GM19372 (cell line): ENCODE measurements around the gene VDAC1.
"Not testable (repeated sequence)": the region's sequence is repeated elsewhere in the genome, so short reads cannot be mapped to it uniquely, and the experiment has no call there.

ENCODE experiments used
- ATAC-seq: cut with Tn5 transposase; IDR thresholded peaks from one replicate; pipeline ENCODE4 v1.9.1; 2021; ENCODE audit warnings: mild to moderate bottlenecking, low read depth, moderate library complexity; ENCODE audit not compliant: unreplicated experiment

The VDAC1 gene, protein sequence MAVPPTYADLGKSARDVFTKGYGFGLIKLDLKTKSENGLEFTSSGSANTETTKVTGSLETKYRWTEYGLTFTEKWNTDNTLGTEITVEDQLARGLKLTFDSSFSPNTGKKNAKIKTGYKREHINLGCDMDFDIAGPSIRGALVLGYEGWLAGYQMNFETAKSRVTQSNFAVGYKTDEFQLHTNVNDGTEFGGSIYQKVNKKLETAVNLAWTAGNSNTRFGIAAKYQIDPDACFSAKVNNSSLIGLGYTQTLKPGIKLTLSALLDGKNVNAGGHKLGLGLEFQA

DNA sequence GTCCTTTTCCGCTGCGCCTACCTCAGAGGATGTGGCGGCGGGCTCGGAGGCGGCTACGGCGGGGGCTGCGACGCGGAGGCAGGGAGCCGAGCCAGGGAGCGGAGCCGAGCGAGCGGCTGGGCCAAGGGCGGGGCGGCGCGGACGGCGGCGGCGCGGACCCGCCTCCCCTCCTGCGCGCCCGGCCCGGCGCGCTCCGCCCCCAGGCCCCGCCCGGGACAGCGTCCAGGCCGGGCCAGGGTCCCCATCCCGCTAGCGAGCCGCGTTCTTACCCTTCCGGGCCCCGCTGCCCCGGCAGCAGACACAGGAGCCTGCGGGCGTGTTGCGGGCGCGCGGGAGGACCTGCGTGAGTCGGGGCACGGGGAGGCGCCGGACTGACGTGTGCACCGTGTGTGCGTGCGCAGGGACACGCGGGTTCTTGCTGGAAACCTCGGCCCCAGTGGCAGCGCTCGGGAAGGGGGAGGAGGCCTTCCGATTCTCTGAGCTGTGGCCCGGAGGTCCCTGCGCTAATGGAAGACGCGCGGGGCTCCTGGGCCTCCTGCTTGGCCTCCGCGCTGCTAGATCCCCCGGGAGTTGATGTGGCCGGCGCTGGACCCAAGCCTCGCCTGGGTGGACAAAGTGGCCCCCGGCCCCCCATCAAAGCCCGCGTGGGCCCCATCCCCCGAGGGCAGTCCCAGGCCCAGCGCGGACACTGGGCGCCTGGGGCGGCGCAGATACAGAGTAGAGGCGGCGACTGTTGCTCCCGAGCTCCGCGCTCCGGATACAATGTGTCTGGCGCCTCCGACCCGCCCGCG lies at the start of gene VDAC1:
Gene VDAC1 (minus strand): TSS at position 350 of the 791 bp plus-strand sequence. CDS start 11,963 bp downstream, outside the sequence.
- ATAC-seq = peak; percentile 69

- no peak for ATAC-seq
Measured at GRCh38 chr5:134053840-134054338, 49.1 kb upstream of the VDAC1 start.

DNA sequence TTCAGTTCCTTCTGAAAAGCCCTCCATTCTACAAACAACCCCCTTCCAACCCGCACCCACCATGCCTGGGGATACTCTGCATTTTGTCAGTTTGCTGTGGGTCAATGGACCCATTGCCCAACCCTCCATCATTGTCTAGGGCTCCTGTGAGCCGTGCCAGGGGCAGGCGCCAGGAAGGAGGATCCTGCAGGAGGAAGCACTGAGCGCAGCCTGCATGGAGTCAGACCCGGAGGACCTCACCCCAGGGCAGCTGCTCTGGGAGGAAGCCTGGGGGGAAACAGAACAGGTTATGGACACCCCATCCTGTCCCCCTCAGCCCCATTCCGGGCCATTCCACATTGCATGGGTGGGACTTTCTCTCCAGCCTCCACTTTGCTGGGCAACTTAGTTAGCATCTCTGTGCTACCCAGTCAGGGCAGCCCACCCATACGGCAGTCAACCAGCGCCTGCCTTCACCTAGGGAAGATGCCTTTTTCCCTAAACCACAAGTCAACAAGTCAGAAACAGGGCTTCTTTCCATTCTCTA lies 48.6 kb upstream of the VDAC1 start:
- ATAC-seq = no peak

DNA sequence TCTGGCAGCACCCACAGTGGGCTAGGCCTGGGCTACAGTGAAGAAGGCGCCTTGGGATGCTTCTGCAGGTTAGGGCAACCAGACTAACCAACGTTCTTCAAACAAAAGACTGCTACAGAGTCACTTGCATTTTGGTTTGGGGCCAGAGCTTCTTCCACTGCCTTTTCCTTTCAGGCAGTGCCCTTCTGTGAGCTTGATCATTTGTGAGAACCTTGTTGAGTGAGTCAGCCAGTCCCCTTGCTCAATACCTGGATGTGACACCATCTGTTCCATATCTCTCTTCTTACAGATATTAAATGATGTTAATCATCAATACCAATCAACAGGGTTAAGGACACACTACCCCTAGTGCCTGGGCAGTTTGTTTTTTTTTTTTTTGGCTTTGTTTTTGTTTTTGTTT lies 46.5 kb upstream of the VDAC1 start:
- ATAC-seq = no peak

GRCh38 chr5:134048864-134049263 lies 44.1 kb upstream of the VDAC1 start:
- ATAC-seq = no peak

- no peak for ATAC-seq
Measured at GRCh38 chr5:134047687-134048056, 42.9 kb upstream of the VDAC1 start.

GRCh38 chr5:134046801-134047686 lies 42.3 kb upstream of the VDAC1 start:
- ATAC-seq = no peak

GRCh38 chr5:134046330-134046729 lies 41.6 kb upstream of the VDAC1 start:
- no peak for ATAC-seq

- no peak for ATAC-seq
Measured at GRCh38 chr5:134043793-134044792, 39.3 kb upstream of the VDAC1 start.

DNA sequence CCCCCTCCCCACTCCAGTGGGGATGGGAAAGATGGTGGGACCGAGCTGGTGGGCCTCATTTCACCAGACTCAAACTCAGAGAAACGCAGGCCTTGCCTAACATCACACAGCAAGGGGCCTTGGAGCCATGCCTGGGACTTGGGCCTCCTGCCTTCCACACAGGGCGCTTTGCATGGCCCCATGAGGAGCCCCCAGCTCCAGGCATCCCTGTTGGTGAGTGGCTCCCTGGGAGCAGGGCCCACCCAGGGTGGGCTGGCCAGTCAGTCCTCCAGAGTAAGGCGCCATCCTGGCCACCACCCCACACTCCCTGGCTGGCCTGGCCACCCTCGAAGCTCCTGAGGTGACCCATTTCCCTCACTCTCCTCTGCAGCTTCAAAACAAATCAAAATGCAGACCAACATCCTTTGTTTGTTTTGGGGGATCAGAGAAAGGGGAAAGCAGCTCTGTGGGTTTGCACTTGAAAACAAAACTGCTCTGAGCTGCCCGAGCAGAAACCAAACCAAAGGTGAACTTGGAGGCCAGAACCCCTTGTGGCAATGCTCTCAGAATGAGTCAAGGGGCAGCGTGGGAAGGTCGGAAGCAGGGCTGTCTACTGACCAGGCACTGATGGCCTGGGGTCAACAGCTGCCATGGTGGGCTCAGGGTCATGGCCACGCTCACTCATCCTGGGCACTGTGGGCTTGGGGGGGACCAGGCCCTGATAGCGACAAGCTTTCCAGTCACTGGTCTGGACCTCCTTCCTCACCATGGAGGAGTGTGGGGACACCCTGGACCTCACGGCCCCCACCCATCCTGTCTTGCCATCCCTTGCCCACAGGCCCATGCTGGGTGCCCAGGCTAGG lies 37.0 kb upstream of the VDAC1 start:
- no peak for ATAC-seq

DNA sequence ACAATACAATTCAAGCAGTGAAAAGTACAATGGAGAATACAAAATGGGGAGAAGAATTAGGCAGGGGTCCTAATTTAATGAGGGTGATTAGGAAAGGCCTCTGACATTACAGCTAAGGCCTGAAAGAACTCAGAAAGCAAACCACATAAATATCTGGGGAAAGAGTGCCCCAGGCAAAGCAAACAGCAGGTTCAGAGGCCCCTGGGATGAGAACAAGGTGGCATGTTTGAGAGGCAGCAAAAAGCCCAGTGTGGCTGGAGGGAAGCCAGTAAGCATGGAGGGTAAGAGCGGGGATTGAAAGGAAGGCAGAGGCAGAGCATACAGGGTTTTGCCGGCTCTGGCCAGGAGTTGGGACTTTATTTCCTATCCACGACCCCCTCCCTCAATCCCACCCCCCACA lies 33.4 kb upstream of the VDAC1 start:
- ATAC-seq = no peak

DNA sequence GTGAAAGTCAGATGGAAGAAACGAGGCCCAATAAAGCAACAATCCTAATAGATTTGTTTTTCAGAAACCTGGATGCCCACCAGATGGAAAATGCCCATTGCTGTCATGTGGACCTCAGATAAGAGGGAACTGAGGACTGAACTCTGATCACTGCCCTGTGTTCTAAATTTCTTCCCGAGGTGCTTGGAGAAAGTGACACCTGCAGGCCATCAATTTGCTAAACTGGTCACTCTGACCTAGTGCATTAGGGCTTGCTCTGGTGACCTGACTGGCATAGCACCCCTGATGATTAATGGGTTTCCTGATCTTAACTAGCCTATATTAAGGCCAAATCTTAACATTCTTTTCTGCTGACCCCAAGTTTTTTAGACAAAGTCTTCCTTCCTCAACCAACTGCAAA lies 32.4 kb upstream of the VDAC1 start:
- ATAC-seq = no peak

- no peak for ATAC-seq
Measured at GRCh38 chr5:134034326-134034725, 29.6 kb upstream of the VDAC1 start.

- ATAC-seq = not testable (repeated sequence)
Measured at GRCh38 chr5:134030303-134030964, 25.7 kb upstream of the VDAC1 start.

DNA sequence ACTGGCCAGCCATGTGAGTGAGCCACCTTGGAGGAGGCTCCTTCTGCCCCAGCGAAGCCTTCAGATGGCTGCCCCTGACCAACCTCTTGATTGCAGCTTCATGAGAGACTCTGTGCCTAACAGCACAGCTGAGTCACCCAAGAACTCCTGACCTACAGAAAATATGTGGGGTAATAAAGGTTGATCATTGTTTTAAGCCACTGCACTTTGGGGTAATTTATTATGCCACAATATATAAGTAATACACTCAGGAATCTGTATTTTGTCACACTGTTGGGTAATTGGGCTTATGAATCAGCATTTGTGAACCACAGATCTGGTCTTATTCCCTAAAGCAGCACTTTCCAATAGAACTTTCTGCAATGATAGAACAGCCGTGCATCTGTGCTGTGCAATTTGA lies 24.4 kb upstream of the VDAC1 start:
- ATAC-seq = no peak

DNA sequence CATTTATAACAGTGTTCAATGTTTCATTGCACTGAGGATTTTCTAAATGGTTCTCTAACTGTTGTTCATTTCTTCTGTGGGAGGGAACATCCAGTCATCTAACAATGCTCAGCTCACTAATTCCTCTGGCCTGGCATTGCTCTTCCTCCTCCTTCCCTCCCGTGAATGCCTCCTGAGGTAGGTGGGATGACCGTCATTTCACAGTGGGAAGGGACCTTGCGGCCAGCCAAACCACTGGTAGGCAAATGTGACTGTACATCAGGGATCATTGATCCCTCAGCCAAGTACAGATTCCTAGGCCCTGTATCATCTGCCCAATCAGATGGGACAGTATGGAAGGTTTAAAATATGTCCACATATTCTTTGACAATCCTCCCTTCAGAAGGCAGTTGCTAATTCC lies 23.7 kb upstream of the VDAC1 start:
- ATAC-seq = no peak

GRCh38 chr5:134027288-134027615 lies 22.5 kb upstream of the VDAC1 start:
- no peak for ATAC-seq
